HG03354 (cell line): ENCODE measurements around the gene HEXA.
A peak's percentile ranks its signal among the peaks of the same experiment; 100 is the strongest.

Source experiments
- ATAC-seq: cut with Tn5 transposase; IDR thresholded peaks from one replicate; pipeline ENCODE4 v1.9.1; 2021; ENCODE audit warnings: mild to moderate bottlenecking; ENCODE audit not compliant: unreplicated experiment, poor library complexity, severe bottlenecking

The HEXA gene

GRCh38 chr15:72334842-72335241 is 41.0 kb downstream of the HEXA start:
- no peak for ATAC-seq

GRCh38 chr15:72331021-72331420 is 44.8 kb downstream of the HEXA start:
- ATAC-seq, result no peak

GRCh38 chr15:72323752-72324151 is 52.1 kb downstream of the HEXA start:
- no peak for ATAC-seq

GRCh38 chr15:72319985-72320671 is 55.7 kb downstream of the HEXA start, which contains the start of gene CELF6:
CELF6 (minus strand) TSS chr15:72320157; CDS start chr15:72319874, 283 bp downstream.
- ATAC-seq, result peak; percentile 75

- peak; percentile 50 for ATAC-seq
Observed at GRCh38 chr15:72319360-72319984, 56.3 kb downstream of the HEXA start.

GRCh38 chr15:72318408-72318942 is 57.3 kb downstream of the HEXA start:
- no peak for ATAC-seq

GRCh38 chr15:72315706-72316370 is 60.0 kb downstream of the HEXA start:
- ATAC-seq, result no peak

- ATAC-seq, result no peak
Observed at GRCh38 chr15:72313881-72314280, 61.9 kb downstream of the HEXA start.

- ATAC-seq, result no peak
Observed at GRCh38 chr15:72313448-72313840, 62.4 kb downstream of the HEXA start.

- peak; percentile 81 for ATAC-seq
Observed at GRCh38 chr15:72312605-72313447, 63.0 kb downstream of the HEXA start.

- ATAC-seq, result no peak
Observed at GRCh38 chr15:72307026-72307425, 68.8 kb downstream of the HEXA start.

- ATAC-seq, result no peak
Observed at GRCh38 chr15:72306211-72306785, 69.5 kb downstream of the HEXA start.

- no peak for ATAC-seq
Observed at GRCh38 chr15:72304596-72304995, 71.2 kb downstream of the HEXA start.

GRCh38 chr15:72302955-72303354 is 72.9 kb downstream of the HEXA start:
- no peak for ATAC-seq
